Urinary bladder (tissue), 4 donors: ENCODE data around the gene CACNB2. TPM values are rescaled to one million over a fixed set of nuclear protein-coding genes. Genes with fewer than 3 reads are reported as not detected.

Experiments
- DNase-seq: peaks from one replicate; pipeline ENCODE4 v3.0.0-alpha.2; 2015; ENCODE audit errors: extremely low spot score
- H3K27ac ChIP-seq: one replicate; pipeline ENCODE4 v1.5.1; 2013; ENCODE audit warnings: low read depth, mild to moderate bottlenecking, moderate library complexity
- H3K36me3 ChIP-seq: one replicate; pipeline ENCODE4 v1.6.1; 2013; ENCODE audit warnings: mild to moderate bottlenecking, moderate library complexity; ENCODE audit not compliant: insufficient read depth
- H3K4me1 ChIP-seq: one replicate; pipeline ENCODE4 v1.6.1; 2013; ENCODE audit warnings: mild to moderate bottlenecking, moderate library complexity; ENCODE audit not compliant: insufficient read depth
- H3K4me3 ChIP-seq: one replicate; pipeline ENCODE4 v1.5.1; 2013; ENCODE audit warnings: low read depth, low read length
- WGBS: extraction: QIAGEN DNeasy Blood & Tissue Kit; methylation state at CpG from one replicate; pipeline ENCODE4 v1.1.7; 2013; 5-methylcytosine and 5-hydroxymethylcytosine counted together
- polyA plus RNA-seq: library from polyadenylated mRNA; stranded (reverse); fragments of 200-250 nt; gene quantifications from one replicate; pipeline ENCODE4 v1.2.3, GENCODE V29; 2013
- total RNA-seq: library from RNA; depleted of rRNA; stranded (reverse); fragments of >200 nt; gene quantifications from one replicate; pipeline ENCODE4 v1.2.3, GENCODE V29; 2014
- donor health status: healthy with polysubstance abuse.
- donor health status: healthy.

CACNB2 gene
- total and polyA plus RNA-seq, 2 donors = 16.7 to 40.4 TPM

- no peak overlapping the region for H3K4me3 ChIP-seq
- no peaks in the 10 kb centered on the region for H3K4me1 ChIP-seq
- H3K27ac ChIP-seq = no peak overlapping the region
- DNase-seq = no peak
- H3K36me3 ChIP-seq = no peaks in the 10 kb centered on the region
These were observed 306.0 kb downstream of the CACNB2 start for GRCh38 chr10:18446205-18446604.

DNA sequence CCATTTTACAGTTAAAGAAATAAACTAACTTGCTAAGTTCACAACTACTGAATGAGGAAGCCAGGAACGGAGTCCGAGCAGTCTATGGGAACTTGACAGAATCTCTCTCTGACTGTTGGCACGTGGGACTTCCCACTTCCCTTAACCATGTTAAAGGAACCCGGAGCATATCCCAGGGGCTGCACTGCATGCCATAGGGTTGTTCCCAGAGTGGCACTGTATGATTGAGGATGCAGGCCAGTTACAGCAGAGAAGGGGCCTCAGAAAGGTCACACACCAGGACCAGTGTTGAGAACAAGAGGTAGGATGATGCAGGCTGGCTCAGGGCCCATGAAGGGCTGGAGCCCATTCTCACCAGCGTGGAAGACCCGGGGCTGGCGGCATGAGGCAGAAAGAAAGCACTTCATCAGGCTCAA, 309.4 kb downstream of the CACNB2 start:
- Histone ChIP-seq H3K4me1 (no peaks in the 10 kb centered on the region), H3K36me3 (no peaks in the 10 kb centered on the region), H3K27ac (no peak overlapping the region), H3K4me3 (no peak overlapping the region)
- 77% methylated on average over 7 of the region's 7 CpGs for WGBS
- no peak for DNase-seq

DNA sequence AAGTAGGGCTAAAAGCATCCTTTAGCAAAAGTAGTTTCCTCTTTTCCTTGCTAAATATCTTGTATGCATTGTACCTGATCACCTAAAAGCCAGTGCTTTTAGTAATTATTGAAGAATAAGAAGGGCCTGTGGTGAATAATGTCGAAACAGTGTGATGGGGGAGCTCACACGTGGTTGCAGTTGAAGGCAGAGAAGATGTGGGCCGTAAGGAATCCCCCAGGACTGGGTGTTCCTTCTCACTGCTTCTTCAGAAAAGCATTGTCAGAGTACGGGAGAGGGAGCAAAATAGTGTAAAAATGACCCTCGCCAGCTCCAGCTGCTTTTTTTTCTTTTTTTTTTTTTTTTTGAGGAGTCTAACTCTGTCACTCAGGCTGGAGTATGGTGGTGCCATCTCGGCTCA, 310.1 kb downstream of the CACNB2 start:
- no peak for DNase-seq
- Histone ChIP-seq H3K27ac (no peak overlapping the region), H3K4me3 (no peak overlapping the region), H3K36me3 (no peaks in the 10 kb centered on the region), H3K4me1 (no peaks in the 10 kb centered on the region)
- WGBS = 87% methylated on average over 6 of the region's 6 CpGs

DNA sequence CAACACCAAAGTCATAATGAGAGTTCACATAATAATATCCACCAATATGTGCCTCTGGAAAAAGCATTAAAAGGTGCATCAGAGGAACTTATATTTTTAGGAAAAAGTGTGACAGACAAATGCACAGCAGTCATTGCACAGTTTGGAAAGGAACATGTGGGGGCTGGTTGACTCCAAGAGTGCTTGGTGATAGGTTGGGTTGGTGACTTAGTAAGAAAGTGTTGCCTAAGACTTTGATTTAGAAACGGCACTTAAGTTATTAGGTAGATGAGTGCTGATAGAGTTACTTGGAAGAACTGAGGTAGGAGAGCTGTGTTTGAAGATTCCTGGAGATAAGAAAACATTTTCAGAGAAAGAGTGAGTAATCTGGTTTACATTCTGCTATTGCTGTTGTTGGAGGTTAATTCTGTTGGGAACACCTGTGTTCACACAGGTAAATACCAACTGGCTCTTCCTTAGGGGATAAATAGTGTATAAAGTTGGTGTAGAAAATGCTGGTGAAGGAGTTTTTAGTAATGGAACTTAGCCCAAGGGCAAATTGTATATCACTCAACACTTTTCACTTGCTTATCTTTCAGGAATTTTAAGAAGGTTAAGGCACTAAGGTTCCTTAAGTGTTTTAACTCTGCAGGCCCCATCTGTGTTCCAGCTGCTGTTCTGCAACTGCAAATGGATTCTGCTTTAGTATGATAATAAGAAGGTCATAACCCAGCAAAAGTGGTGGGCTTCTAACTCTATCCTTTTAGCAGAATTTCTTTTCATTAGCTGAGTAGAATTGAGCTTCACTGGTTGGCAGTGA, 315.1 kb downstream of the CACNB2 start:
- Histone ChIP-seq H3K4me1 (no peaks in the 10 kb centered on the region), H3K36me3 (peaks cover 2% of the 10 kb centered on the region), H3K27ac (no peak overlapping the region), H3K4me3 (no peak overlapping the region)
- DNase-seq = no peak
- 37% methylated on average over 1 of the region's 1 CpG for WGBS

DNA sequence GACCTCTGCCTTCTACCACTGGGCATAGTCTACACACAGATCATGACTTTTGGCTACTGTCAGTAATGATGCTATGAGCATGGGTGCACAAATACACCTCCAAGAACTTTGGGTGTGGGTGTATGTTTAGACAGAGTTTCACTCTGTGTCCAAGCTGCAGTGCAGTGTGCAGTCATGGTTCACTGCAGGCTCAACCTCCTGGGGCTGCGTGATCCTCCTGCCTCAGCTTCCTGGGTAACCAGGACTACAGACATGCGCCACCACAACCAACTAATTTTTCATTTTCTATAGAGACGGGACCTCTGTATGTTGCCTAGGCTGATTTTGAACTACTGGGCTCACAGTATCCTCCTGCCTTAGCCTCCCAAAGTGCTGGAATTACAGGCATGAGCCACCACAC, 316.8 kb downstream of the CACNB2 start:
- no peak overlapping the region for H3K27ac ChIP-seq
- no peaks in the 10 kb centered on the region for H3K4me1 ChIP-seq
- H3K4me3 ChIP-seq = no peak overlapping the region
- WGBS = 100% methylated on average over 3 of the region's 3 CpGs
- peaks cover 2% of the 10 kb centered on the region for H3K36me3 ChIP-seq
- no peak for DNase-seq

DNA sequence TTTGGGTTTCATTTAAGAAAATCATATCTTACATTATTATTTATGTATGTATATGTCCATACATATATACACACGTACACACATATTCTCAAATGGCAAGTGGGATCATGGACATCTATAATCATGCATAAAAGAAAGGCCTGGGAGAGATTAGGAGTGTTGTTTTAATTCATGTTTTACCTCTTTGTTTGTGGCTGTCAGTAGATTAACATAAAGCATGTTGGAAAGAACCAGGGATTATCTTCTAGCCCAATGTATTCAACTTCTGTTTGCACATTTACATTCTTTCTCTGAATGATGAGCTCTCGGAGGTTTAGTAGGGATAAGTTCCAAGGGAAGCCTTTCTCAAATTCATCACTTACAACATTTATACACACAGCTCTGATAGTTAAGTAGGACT, 319.8 kb downstream of the CACNB2 start:
- peaks cover 2% of the 10 kb centered on the region for H3K36me3 ChIP-seq
- H3K4me1 ChIP-seq = no peaks in the 10 kb centered on the region
- WGBS = 56% methylated on average over 2 of the region's 2 CpGs
- H3K4me3 ChIP-seq = no peak overlapping the region
- H3K27ac ChIP-seq = no peak overlapping the region
- DNase-seq = no peak

GRCh38 chr10:18463673-18464211, 323.5 kb downstream of the CACNB2 start:
- H3K4me3 ChIP-seq = no peak overlapping the region
- no peaks in the 10 kb centered on the region for H3K4me1 ChIP-seq
- DNase-seq = no peak
- H3K36me3 ChIP-seq = peaks cover 2% of the 10 kb centered on the region
- WGBS = 75% methylated on average over 5 of the region's 5 CpGs
- H3K27ac ChIP-seq = no peak overlapping the region

DNA sequence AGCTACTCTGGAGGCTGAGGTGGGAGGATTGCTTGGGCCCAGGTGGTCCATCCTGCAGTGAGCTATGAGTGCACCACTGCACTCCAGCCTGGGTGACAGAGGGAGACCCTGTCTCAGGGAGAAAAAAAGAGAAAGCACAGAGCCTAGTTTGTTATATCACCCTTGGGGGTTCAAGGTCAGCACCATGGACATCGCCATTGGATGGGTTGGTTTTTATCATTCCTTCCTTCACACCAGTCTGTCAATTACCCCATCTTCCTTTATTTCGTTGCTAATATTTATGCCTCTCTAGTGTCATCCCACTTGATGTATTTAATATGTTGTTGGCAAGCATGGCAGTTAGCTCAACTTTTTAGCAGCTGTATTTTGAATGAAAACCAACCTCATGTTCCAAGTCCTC, 328.9 kb downstream of the CACNB2 start:
- Histone ChIP-seq H3K36me3 (no peaks in the 10 kb centered on the region), H3K4me1 (no peaks in the 10 kb centered on the region), H3K27ac (no peak overlapping the region), H3K4me3 (no peak overlapping the region)
- DNase-seq = no peak
- 65% methylated on average over 2 of the region's 2 CpGs for WGBS

DNA sequence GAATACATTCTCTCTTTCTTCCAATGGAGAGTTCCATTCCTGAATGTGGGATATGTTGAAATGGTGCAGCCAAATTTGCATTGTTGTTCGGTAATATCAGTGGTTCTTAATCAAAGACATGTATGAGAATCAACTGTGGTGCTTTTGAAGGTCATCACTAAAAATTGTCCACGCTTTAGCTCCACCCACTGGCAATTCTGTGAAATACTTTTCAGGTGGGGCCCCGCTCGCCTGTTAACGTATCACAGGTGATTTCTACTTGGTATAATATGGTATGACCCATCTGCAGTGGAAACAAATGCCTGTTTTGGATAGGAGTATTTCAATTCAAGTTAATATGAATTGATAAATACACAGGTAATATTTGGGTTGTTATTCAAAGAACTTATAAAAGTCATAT, 332.8 kb downstream of the CACNB2 start:
- 81% methylated on average over 5 of the region's 5 CpGs for WGBS
- Histone ChIP-seq H3K27ac (no peak overlapping the region), H3K36me3 (no peaks in the 10 kb centered on the region), H3K4me3 (no peak overlapping the region), H3K4me1 (no peaks in the 10 kb centered on the region)
- no peak for DNase-seq

DNA sequence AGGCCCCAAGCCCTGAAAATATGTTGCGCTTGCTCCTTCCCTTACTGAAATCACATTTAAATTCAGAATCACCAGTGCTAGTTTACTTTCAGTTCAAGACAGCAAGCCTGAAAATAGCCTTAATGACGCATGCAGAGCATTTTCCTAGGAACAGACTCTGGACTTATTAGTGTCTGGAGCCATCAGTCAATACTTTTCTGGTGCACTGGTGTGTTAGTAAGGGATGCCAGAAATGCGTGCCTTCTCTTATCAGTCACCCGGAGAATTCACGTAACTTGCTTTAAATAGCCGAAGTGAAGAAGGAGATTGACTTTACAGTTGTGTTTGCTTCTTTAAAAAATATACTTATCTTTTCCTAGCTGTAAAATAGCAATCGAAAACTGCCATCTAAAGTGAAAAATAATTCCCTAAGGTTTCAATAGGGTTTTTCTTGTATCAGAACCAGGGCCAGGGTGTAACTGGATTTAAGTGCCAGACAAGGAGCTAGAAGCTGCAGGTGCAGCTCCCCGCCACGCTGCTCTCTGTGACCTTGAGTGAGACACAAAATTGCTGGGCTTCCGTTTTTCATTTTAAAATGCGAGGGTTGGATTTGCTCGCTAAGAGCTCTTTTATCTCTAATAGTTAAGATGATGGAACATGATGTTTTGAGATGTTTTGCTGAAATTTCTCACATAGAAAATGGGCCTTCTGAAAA, 333.3 kb downstream of the CACNB2 start:
- no peaks in the 10 kb centered on the region for H3K36me3 ChIP-seq
- no peaks in the 10 kb centered on the region for H3K4me1 ChIP-seq
- WGBS = 51% methylated on average over 12 of the region's 12 CpGs
- no peak for DNase-seq
- no peak overlapping the region for H3K4me3 ChIP-seq
- H3K27ac ChIP-seq = no peak overlapping the region

DNA sequence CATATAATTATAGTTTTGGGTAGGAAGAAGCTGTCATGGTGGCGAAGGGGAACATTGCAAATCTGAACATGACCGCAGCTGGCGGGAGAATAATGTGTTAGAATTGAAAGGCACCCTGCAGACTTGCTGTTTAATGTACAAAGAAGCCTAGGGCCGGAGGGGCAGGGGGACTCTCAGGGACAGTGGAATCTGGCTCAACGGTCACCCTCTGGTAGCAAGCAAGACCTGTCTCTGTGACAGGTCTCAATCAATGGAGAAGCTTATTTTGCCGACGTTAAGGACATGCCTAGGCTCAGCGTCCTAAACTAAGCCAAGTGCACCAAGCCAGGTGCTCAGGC, 333.9 kb downstream of the CACNB2 start:
- Histone ChIP-seq H3K27ac (no peak overlapping the region), H3K4me3 (no peak overlapping the region), H3K4me1 (no peaks in the 10 kb centered on the region), H3K36me3 (no peaks in the 10 kb centered on the region)
- WGBS = 84% methylated on average over 8 of the region's 8 CpGs
- DNase-seq = no peak

GRCh38 chr10:18476076-18476647, 335.9 kb downstream of the CACNB2 start:
- 92% methylated on average over 7 of the region's 7 CpGs for WGBS
- Histone ChIP-seq H3K27ac (no peak overlapping the region), H3K4me1 (no peaks in the 10 kb centered on the region), H3K4me3 (no peak overlapping the region), H3K36me3 (no peaks in the 10 kb centered on the region)
- no peak for DNase-seq

- Histone ChIP-seq H3K36me3 (no peaks in the 10 kb centered on the region), H3K4me3 (no peak overlapping the region), H3K27ac (no peak overlapping the region), H3K4me1 (no peaks in the 10 kb centered on the region)
- DNase-seq = no peak
- 76% methylated on average over 3 of the region's 3 CpGs for WGBS
These were observed 338.1 kb downstream of the CACNB2 start for GRCh38 chr10:18478354-18478753.

DNA sequence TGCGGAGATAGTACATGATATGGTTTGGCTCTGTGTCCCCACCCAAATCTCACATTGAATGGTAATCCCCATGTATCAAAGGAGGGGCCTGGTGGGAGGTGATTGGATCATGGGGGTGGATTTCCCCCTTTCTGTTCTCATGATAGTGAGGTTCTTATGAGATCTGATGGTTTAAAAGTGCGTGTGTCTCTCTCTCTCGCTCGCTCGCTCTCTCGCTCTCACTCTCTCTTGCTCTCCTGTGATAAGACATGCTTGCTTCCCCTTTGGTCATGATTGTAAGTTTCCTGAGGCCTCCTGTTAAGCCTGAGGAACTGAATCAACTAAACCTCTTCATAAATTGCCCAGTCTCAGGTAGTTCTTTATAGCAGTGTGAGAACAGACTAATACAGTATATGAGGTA, 339.3 kb downstream of the CACNB2 start:
- no peak overlapping the region for H3K27ac ChIP-seq
- no peak overlapping the region for H3K4me3 ChIP-seq
- DNase-seq = no peak
- no peaks in the 10 kb centered on the region for H3K4me1 ChIP-seq
- H3K36me3 ChIP-seq = no peaks in the 10 kb centered on the region
- WGBS = 93% methylated on average over 6 of the region's 6 CpGs
